ENCODE measurements around the gene PRM2. TPM values are rescaled to one million over a fixed set of nuclear protein-coding genes. Genes with fewer than 3 reads are reported as not detected.

PRM2 gene
- polyA plus RNA-seq, 5 donors = not detected

DNA sequence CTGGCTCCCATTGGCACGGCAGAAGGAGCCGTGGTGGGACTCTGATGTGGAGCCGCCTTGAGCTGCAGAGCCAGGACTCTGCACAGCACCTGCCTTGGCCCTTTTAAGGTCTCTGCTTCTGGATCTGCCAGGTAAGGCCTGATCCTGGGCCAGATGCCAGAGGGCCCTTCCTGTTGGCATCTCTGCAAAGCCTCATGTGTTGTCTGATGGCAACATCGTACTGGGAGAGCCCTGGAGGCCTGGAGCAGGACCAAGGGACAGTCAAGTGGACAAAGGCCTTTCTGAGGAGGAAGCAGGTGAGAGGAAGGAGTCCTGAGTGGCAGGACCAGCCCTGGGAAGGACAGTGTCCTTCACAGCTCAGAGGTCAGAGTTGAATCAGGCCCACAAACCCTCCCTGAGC is 46.4 kb downstream of the PRM2 start:
- no peak for DNase-seq

DNA sequence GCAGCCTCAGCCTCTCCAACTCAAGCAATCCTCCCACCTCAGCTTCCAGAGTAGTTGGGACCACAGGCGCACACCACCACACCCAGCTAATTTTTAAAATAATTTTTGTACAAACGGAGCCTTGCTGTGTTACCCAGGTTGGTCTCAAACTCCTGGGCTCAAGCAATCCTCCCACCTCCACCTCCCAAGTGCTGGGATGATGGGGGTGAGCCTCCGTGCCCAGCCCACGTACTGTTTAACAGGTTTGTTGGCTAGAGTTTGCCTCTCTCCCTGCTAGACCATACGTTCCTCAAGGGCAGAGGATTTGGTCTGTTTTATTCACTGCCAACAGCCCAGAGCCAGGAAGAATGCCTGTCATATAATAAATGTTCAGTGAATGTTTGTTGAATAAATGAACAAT is 46.8 kb downstream of the PRM2 start:
- DNase-seq = no peak

DNA sequence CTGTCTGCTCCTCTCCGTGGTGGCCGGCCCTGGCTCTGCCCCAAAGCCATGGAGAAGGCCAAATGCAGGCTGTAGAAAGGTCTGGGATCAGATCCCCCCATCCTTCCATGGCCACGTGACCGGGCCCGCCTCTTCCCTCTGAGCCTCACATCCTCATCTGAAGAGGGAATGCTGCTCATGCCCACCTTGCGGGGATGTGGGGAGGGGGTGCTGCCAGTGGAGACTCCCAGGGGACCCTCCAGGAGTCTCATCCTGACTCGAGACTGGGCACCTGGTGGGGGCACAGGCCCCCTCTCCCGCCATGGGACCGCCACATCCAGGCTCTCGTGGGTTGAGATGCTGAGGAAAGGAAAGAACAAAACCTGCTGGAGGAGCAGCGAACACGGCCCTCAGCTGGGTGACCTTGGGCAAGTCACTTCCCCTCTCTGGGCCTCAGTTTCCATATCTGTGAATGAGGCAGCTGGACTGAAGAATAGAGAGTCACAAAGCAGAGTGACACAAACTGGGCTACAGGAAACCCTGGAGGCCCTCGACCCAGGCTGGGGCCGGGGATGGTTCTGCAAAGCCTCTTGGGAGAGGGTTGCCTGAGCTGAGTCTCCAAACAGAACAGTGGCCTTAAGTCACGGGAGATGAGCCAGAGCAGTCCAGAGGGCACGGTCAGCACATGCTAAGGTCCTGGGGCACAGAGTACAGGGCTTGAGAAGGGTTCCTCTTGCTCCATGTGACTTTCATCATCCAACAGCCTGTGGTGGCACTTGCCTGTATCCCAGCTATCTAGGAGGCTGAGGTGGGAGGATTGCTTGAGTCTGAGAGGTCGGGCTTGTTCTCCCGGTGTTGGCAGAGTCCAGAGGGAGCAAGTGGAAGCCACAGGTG is 50.4 kb downstream of the PRM2 start:
- no peak for DNase-seq

Other genes with a start within 250 kb of the PRM2 start
- gene SOCS1, start 20.3 kb downstream of the PRM2 start, polyA plus RNA-seq (ENCODE audit: insufficient read depth in 1 of 5, insufficient read length in 5 of 5, low replicate concordance in 1 of 5) = 10 to 100 TPM; 13.0 to 31.0 (median 16.9) TPM
- not detected for gene TNP2, start 7.2 kb downstream of the PRM2 start, polyA plus RNA-seq (ENCODE audit: insufficient read depth in 1 of 5, insufficient read length in 5 of 5, low replicate concordance in 1 of 5)
- gene PRM3, start 2.9 kb downstream of the PRM2 start, polyA plus RNA-seq (ENCODE audit: insufficient read depth in 1 of 5, insufficient read length in 5 of 5, low replicate concordance in 1 of 5) = not detected
- not detected for gene PRM1, start 4.8 kb upstream of the PRM2 start, polyA plus RNA-seq (ENCODE audit: insufficient read depth in 1 of 5, insufficient read length in 5 of 5, low replicate concordance in 1 of 5)
- gene RMI2, start 69.0 kb upstream of the PRM2 start, polyA plus RNA-seq (ENCODE audit: insufficient read depth in 1 of 5, insufficient read length in 5 of 5, low replicate concordance in 1 of 5) = 10 to 100 TPM; 19.9 to 31.1 (median 30.6) TPM